Ishikawa (cell line): ENCODE data around the gene SAMD8.

Experiments
- EP300 ChIP-seq: IDR thresholded peaks from 2 replicates; pipeline ENCODE4 v1.6.1; 2012; ENCODE audit warnings: borderline replicate concordance
- RAD21 ChIP-seq: IDR thresholded peaks from 2 replicates; pipeline ENCODE4 v1.6.1; 2012; ENCODE audit warnings: low read depth
- TF ChIP-seq, protein P1 (sequence below): IDR thresholded peaks from 2 replicates; pipeline ENCODE4 v1.6.1; 2012

SAMD8 gene

DNA sequence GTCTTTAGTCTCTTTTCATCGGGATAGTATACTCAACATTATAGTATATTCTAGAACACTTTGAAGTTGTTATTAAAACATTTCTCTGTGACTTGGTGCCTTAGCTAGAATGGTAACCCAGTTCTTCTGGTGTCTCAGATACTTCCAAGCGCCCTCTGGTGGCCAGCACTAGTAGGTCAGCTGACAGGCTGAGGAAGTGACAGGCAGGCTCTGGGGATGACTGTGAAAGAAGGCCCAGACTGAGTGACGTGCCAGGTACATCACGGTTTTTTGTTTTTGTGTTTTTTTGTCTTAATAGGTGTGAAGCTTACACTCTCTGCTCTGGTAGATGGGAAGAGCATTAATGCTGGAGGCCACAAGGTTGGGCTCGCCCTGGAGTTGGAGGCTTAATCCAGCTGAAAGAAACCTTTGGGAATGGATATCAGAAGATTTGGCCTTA, 119.2 kb downstream of the SAMD8 start:
- TF ChIP-seq EP300 (no peak), RAD21 (peak; percentile 62)
- TF ChIP-seq, protein P1, sequence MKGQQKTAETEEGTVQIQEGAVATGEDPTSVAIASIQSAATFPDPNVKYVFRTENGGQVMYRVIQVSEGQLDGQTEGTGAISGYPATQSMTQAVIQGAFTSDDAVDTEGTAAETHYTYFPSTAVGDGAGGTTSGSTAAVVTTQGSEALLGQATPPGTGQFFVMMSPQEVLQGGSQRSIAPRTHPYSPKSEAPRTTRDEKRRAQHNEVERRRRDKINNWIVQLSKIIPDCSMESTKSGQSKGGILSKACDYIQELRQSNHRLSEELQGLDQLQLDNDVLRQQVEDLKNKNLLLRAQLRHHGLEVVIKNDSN = peak; percentile 85
